Panc1 (cell line): ENCODE results near the gene NPTX2. TPM values are rescaled to one million over a fixed set of nuclear protein-coding genes. Genes with fewer than 3 reads are reported as not detected.

Experiments used
- ATAC-seq: fragments of 200-7000 bp; cut with Tn5 transposase; 2 replicates; pipeline ENCODE4 v1.9.1; 2020; ENCODE audit warnings: mild to moderate bottlenecking, moderate library complexity
- BruUV-seq: library from RNA; stranded (reverse); fragments of 400-500 nt; replicated peaks from 2 replicates; lab custom pipeline; 2021; lab: Mats Ljungman, UMichigan
- CTCF ChIA-PET: fragments of 300-600 bp; sonication (Branson Sonifier 250); formaldehyde crosslinking; loops from one replicate; lab custom pipeline; 2022; ENCODE audit warnings: antibody characterized with exemption; lab: Charles Lee
- POLR2A ChIA-PET: fragments of 300-600 bp; sonication (Branson Sonifier 250); formaldehyde crosslinking; loops from one replicate; lab custom pipeline; 2022; ENCODE audit warnings: antibody characterized with exemption; lab: Charles Lee
- DNase-seq: peaks from one replicate; pipeline ENCODE4 v3.0.0-alpha.2; 2010; ENCODE audit warnings: low read depth, low spot score
- H3K27ac ChIP-seq: 2 replicates; pipeline ENCODE4 v1.5.1; 2011; ENCODE audit warnings: mild to moderate bottlenecking, low read length, inconsistent platforms
- H3K27me3 ChIP-seq: fragments of 200-500 bp; sonication (Bioruptor generic); 2 replicates; pipeline ENCODE4 v1.6.0; 2014; ENCODE audit warnings: low read length, inconsistent platforms; ENCODE audit not compliant: control insufficient read depth, insufficient read depth
- H3K36me3 ChIP-seq: fragments of 200-500 bp; sonication (Bioruptor generic); 2 replicates; pipeline ENCODE4 v1.5.1; 2014; ENCODE audit warnings: inconsistent platforms, mild to moderate bottlenecking, low read length, moderate library complexity; ENCODE audit not compliant: control insufficient read depth, insufficient read depth
- H3K4me1 ChIP-seq: 2 replicates; pipeline ENCODE4 v1.5.1; 2011; ENCODE audit warnings: inconsistent platforms, mild to moderate bottlenecking, low read length, moderate library complexity; ENCODE audit not compliant: control insufficient read depth, insufficient read depth
- H3K4me3 ChIP-seq, 2 experiments: 2 replicates each; pipeline ENCODE4 v1.5.1; 2011 to 2012; ENCODE audit warnings: low read depth in 2 of 2, low read length in 2 of 2, mild to moderate bottlenecking in 2 of 2, inconsistent platforms in 1 of 2, moderate library complexity in 1 of 2
- H3K9me3 ChIP-seq: fragments of 200-500 bp; sonication (Bioruptor generic); 2 replicates; pipeline ENCODE4 v1.5.1; 2014; ENCODE audit warnings: low read depth, mild to moderate bottlenecking, inconsistent platforms, low read length, moderate library complexity; ENCODE audit not compliant: control insufficient read depth, insufficient read depth
- POLR2AphosphoS5 ChIP-seq: IDR thresholded peaks from 2 replicates; pipeline ENCODE4 v1.6.1; 2012; ENCODE audit warnings: mild to moderate bottlenecking, low read depth, low read length, moderate library complexity
- SIN3A ChIP-seq: IDR thresholded peaks from 2 replicates; pipeline ENCODE4 v1.6.1; 2012; ENCODE audit warnings: low read depth, mild to moderate bottlenecking, low read length, moderate library complexity, borderline replicate concordance; ENCODE audit not compliant: insufficient read depth
- TCF7L2 ChIP-seq: IDR thresholded peaks from 2 replicates; pipeline ENCODE4 v1.6.1; 2011; ENCODE audit warnings: mild to moderate bottlenecking, low read depth, low read length, inconsistent platforms
- in situ Hi-C: cut with HindIII; loops from 2 replicates; pipeline ENCODE4 v1.10.0; 2016; ENCODE audit warnings: low sequenced_read_pairs, low pct_unique_long_range_greater_than_20kb
- intact Hi-C: fragments of 100-400 bp; cut with micrococcal nuclease; formaldehyde crosslinking; loops from one replicate; pipeline ENCODE4 v1.10.0; 2022; ENCODE audit not compliant: unreplicated experiment
- total RNA-seq: library from RNA; stranded (reverse); gene quantifications from one replicate; pipeline ENCODE4 v1.2.1, GENCODE V29; 2021; ENCODE audit not compliant: unreplicated experiment
- TF ChIP-seq, protein P1 (sequence below): fragments of 450-650 bp; IDR thresholded peaks from 2 replicates; pipeline ENCODE4 v1.5.1; 2017; ENCODE audit warnings: mild to moderate bottlenecking
- TF ChIP-seq, protein P2 (sequence below), 2 experiments: IDR thresholded peaks; 2 replicates each; pipeline ENCODE4 v1.6.1; 2011 to 2012; ENCODE audit warnings: low read depth in 2 of 2, control low read depth in 1 of 2, low read length in 1 of 2, mild to moderate bottlenecking in 1 of 2, moderate library complexity in 1 of 2; ENCODE audit not compliant: insufficient read depth in 1 of 2

NPTX2 gene
- total RNA-seq, 1 experiment from 2014 or later = 0.15 TPM

DNA sequence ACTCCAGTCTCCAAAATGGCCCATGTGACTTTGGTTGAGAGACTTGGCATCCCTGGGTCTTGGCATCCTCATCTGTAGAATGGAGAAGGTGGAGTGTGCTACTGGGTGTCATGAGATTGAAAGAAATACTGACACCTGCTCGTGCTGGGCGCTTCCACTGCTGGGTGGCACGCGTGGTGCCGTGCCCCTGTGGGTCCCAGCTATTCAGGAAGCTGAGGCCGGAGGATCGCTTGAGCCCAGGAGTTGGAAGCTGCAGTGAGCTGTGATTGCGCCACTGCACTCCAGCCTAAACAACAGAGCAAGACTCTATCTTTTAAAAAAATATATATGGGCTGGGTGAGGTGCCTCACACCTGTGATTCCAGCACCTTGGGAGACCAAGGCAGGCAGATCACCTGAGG, 53.1 kb downstream of the NPTX2 start:
- H3K27ac ChIP-seq = no peak overlapping the region
- POLR2A ChIA-PET = no interaction called here
- DNase-seq = no peak
- BruUV-seq = no TSS peak
- intact Hi-C loops (no loop called here), in situ Hi-C loops (no loop called here)
- TF ChIP-seq SIN3A = no peak
- no peak for TF ChIP-seq TCF7L2
- TF ChIP-seq, protein P1, sequence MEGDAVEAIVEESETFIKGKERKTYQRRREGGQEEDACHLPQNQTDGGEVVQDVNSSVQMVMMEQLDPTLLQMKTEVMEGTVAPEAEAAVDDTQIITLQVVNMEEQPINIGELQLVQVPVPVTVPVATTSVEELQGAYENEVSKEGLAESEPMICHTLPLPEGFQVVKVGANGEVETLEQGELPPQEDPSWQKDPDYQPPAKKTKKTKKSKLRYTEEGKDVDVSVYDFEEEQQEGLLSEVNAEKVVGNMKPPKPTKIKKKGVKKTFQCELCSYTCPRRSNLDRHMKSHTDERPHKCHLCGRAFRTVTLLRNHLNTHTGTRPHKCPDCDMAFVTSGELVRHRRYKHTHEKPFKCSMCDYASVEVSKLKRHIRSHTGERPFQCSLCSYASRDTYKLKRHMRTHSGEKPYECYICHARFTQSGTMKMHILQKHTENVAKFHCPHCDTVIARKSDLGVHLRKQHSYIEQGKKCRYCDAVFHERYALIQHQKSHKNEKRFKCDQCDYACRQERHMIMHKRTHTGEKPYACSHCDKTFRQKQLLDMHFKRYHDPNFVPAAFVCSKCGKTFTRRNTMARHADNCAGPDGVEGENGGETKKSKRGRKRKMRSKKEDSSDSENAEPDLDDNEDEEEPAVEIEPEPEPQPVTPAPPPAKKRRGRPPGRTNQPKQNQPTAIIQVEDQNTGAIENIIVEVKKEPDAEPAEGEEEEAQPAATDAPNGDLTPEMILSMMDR = no peak
- H3K27me3 ChIP-seq = no peaks in the 10 kb centered on the region
- no peak for ATAC-seq
- CTCF ChIA-PET = no interaction called here
- no peak overlapping the region for H3K4me3 ChIP-seq
- H3K9me3 ChIP-seq = peaks cover 5% of the 10 kb centered on the region; the same call in 1 of the 2 replicates
- H3K4me1 ChIP-seq = no peaks in the 10 kb centered on the region
- H3K36me3 ChIP-seq = no peaks in the 10 kb centered on the region

DNA sequence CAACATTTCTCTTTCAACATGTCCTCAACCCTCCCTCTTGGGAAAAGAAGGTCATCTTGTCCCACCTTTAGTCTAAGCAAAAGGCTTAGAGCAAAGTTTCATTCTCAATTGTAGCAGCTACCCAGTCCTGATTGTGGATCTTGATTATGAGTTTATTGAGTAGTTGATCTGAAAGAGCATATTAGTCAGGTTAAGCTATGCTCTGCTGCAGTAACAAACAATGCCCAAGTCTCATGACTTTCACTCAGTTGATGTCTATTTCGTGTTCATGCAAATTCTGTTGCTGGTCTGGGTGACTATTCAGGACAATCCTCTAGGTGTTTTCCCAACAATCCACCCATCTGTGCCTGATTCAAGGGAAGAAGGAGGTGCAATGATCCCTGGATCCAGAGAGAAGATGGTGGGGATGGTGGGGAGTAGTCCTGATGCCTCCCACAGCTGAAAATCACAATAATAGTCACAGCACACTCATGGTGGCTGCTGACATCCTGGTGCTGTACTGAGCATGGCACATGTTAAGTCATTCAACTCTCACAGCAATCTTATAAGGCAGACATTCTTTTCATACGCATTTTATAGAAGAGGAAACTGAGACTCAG, 54.7 kb downstream of the NPTX2 start:
- no TSS peak for BruUV-seq
- Histone ChIP-seq H3K4me1 (no peaks in the 10 kb centered on the region), H3K9me3 (peaks cover 5% of the 10 kb centered on the region; the same call in 1 of the 2 replicates), H3K27ac (no peak overlapping the region), H3K4me3 (no peak overlapping the region), H3K36me3 (no peaks in the 10 kb centered on the region), H3K27me3 (no peaks in the 10 kb centered on the region)
- intact Hi-C loops (no loop called here), in situ Hi-C loops (no loop called here)
- TF ChIP-seq TCF7L2 (no peak), POLR2AphosphoS5 (no peak), SIN3A (no peak)
- TF ChIP-seq, protein P1 = no peak
- TF ChIP-seq, protein P2, sequence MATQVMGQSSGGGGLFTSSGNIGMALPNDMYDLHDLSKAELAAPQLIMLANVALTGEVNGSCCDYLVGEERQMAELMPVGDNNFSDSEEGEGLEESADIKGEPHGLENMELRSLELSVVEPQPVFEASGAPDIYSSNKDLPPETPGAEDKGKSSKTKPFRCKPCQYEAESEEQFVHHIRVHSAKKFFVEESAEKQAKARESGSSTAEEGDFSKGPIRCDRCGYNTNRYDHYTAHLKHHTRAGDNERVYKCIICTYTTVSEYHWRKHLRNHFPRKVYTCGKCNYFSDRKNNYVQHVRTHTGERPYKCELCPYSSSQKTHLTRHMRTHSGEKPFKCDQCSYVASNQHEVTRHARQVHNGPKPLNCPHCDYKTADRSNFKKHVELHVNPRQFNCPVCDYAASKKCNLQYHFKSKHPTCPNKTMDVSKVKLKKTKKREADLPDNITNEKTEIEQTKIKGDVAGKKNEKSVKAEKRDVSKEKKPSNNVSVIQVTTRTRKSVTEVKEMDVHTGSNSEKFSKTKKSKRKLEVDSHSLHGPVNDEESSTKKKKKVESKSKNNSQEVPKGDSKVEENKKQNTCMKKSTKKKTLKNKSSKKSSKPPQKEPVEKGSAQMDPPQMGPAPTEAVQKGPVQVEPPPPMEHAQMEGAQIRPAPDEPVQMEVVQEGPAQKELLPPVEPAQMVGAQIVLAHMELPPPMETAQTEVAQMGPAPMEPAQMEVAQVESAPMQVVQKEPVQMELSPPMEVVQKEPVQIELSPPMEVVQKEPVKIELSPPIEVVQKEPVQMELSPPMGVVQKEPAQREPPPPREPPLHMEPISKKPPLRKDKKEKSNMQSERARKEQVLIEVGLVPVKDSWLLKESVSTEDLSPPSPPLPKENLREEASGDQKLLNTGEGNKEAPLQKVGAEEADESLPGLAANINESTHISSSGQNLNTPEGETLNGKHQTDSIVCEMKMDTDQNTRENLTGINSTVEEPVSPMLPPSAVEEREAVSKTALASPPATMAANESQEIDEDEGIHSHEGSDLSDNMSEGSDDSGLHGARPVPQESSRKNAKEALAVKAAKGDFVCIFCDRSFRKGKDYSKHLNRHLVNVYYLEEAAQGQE (IDR thresholded peaks at IDR 0.05; ENCODE audit: insufficient read depth in 1 of 2, low read depth in 2 of 2, low read length in 1 of 2) = no peak
- DNase-seq = no peak
- no peak for ATAC-seq
- ChIA-PET POLR2A (interaction anchor here (0.5 to 0.6 kb wide), 2 partner anchors 34 to 271 kb away, joined by 8 to 10 read pairs; partner anchors contain the start of gene BAIAP2L1), CTCF (no interaction called here)
